HG03439 (cell line): ENCODE measurements around the gene KDM4C.
"Not testable (repeated sequence)": the region's sequence is repeated elsewhere in the genome, so short reads cannot be mapped to it uniquely, and the experiment has no call there.

Source experiments
- ATAC-seq: cut with Tn5 transposase; IDR thresholded peaks from one replicate; pipeline ENCODE4 v1.9.1; 2021; ENCODE audit warnings: mild to moderate bottlenecking, moderate library complexity; ENCODE audit not compliant: unreplicated experiment

Gene KDM4C

GRCh38 chr9:6802926-6803325 is 45.2 kb downstream of the KDM4C start:
- ATAC-seq, result no peak

- ATAC-seq, result no peak
These were observed 47.8 kb downstream of the KDM4C start for GRCh38 chr9:6805532-6805931.

DNA sequence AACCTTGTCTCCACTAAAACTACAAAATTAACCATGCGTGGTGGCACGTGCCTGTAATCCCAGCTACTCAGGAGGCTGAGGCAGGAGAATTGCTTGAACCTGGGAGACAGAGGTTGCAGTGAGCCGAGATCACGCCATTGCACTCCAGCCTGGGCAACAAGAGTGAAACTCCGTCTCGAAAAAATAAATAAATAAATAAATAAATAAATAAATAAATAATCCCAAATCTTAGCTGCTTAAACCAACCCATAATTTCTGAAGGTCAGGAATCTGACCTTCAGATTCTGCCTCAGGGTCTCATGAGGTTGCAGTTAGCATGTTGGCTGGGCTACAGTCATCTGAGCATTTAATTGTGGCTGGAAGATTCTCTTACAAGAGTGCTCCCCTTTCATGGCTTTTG is 48.5 kb downstream of the KDM4C start:
- not testable (repeated sequence) for ATAC-seq

DNA sequence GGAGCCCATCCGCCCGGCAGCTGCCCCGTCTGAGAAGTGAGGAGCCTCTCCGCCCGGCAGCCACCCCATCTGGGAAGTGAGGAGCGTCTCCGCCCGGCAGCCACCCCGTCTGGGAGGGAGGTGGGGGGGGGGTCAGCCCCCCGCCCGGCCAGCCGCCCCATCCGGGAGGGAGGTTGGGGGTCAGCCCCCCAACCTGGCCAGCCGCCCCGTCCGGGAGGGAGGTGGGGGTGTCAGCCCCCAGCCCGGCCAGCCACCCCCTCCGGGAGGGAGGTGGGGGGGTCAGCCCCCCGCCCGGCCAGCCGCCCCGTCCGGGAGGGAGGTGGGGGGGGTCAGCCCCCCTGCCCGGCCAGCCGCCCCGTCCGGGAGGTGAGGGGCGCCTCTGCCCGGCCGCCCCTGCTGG is 49.9 kb downstream of the KDM4C start:
- not testable (repeated sequence) for ATAC-seq

GRCh38 chr9:6811436-6811835 is 53.7 kb downstream of the KDM4C start:
- no peak for ATAC-seq

DNA sequence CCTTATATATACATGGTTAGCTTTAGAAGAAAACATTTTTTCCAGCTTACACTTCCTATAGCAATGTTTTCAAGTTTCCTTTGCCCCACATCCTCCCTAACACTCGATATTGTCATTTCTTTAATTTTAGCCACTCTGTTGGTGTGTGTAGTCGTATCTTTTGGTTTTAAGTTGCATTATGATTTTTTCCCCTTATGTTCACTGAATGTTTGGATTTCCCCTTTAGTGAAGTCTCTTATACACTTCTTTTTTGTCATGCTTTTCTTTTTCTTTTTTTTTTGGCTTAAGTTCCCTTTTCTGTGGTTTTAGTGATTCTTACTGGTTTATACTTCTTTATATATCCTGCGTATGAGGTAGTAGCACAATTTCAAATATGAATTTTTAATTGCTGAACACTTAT is 58.8 kb downstream of the KDM4C start:
- ATAC-seq, result no peak

- ATAC-seq, result no peak
These were observed 60.6 kb downstream of the KDM4C start for GRCh38 chr9:6818292-6818922.

GRCh38 chr9:6819112-6819511 is 61.3 kb downstream of the KDM4C start:
- no peak for ATAC-seq

GRCh38 chr9:6819529-6819928 is 61.8 kb downstream of the KDM4C start:
- ATAC-seq, result no peak

DNA sequence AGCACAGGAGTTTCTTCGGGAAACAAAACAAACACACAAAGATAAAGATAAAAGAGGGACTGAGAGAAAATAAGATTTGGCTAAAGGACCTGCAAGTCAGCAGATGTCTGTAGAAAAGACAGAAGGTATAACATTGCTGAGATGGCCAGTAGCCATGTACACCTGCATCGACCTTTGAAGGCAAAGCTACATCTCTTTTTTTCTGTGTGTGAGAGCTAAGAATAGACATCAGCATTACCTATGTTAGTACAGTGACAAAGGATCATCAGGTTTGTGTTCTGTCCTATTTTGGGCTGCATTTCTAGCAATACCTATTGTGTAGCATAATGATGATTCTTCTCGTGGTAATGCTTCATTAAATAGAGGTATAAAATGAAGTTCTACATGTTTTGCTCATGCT is 64.9 kb downstream of the KDM4C start:
- ATAC-seq, result no peak

GRCh38 chr9:6827439-6828145 is 69.8 kb downstream of the KDM4C start:
- ATAC-seq, result no peak

DNA sequence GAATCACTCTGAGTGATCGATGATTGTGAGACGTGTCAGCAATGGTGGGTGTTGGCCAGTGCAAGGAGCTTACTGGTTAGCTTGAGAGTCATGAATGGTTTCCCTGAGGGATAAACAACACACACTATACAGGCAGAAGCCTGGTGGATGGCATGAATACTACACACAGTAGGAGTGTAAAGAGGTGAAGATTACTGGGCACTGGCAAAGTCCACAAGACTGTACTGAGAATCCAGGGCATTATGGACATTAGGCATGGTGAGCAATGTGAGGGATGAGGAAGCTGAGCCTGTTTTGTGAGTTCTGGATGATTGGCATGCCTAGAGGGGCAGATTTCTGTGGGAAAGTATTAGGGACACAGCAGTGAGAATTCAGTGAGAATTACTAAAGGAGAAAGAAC is 71.3 kb downstream of the KDM4C start:
- no peak for ATAC-seq

GRCh38 chr9:6829536-6829935 is 71.8 kb downstream of the KDM4C start:
- no peak for ATAC-seq

GRCh38 chr9:6833518-6834192 is 75.9 kb downstream of the KDM4C start:
- ATAC-seq, result no peak

DNA sequence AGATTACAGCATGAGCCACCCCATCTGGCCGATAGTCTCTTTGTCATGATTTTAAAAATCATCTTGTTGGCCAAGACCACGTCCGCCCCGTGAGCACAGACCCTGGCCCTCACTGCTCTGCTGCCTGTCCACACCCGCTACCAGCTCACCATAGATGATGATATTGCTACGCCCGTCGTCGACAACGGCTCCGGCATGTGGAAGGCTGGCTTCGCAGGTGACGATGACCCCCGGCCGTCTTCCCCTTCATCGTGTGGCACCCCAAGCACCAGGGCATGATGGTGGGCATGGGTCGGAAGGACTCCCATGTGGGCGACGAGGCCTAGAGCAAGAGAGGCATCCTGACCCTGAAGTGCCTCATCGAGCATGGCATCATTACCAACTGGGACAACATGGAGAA is 76.5 kb downstream of the KDM4C start:
- no peak for ATAC-seq

GRCh38 chr9:6838158-6838557 is 80.4 kb downstream of the KDM4C start:
- ATAC-seq, result no peak

DNA sequence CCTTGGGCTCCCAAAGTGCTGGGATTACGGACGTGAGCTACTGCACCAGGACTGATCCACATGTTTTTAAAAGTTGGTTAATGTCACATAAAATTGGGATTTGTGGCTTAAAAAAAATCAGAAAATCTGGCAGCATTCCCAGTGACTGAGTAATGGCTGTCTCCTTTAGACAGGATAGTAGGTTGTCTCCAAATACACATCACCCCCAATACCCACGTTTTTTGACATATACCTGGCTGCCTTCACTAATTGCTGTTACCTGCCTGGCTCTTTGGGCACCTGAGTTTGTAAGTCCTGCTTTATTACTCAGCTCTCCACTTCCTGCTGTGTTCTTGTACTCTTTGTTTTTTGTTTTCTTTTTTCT is 84.8 kb downstream of the KDM4C start:
- no peak for ATAC-seq

GRCh38 chr9:6843742-6844141 is 86.0 kb downstream of the KDM4C start:
- ATAC-seq, result no peak

- no peak for ATAC-seq
These were observed 86.5 kb downstream of the KDM4C start for GRCh38 chr9:6844267-6844666.

GRCh38 chr9:6845128-6845826 is 87.5 kb downstream of the KDM4C start:
- no peak for ATAC-seq

- no peak for ATAC-seq
These were observed 88.1 kb downstream of the KDM4C start for GRCh38 chr9:6845880-6846279.
